Measurements from ENCODE around the gene C11orf42. TPM values are rescaled to one million over a fixed set of nuclear protein-coding genes. Genes with fewer than 3 reads are reported as not detected.

The C11orf42 gene, protein sequence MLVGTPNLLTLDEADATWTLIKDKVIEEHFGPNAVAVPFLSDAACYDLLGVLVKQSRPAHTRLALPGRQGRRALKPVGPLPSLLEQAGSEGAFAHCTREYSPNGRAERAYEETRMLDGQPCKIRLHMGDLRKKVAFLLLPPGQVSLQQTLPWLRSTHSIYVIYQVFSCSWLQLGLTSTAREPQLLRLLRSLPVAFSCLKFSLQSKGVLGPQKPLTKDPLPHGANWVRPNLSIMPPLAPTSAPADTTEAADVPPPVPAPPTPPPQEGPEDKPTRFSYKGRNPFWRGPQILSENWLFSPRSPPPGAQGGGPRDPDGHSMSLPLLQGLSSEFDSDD
- total RNA-seq (2014; rRNA removed; shearing (Covaris generic)) = not detected in 2 replicates

DNA sequence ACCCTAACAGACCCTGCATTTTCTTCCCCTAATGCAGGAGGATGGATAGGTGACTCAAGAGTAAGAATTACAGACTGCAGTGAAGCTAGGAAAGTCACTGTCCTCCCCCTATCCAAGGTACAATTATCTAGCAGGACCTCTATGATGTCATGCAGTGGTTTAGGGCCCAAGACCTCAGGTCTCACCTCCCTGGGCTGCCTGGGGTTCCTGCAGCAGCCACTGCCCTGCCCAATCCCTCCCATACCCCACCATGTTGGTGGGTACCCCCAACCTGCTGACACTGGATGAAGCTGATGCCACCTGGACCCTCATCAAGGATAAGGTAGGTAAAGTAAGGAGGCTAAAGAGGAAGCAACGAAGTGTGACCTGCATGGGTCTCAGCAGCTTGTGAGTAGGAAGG is at the start of gene C11orf42:
TSS of gene C11orf42 (plus strand) at position 192 of the 400 bp plus-strand sequence. CDS start at position 251, 59 bp downstream.
- no peaks in the 10 kb centered on the region for H3K27me3 ChIP-seq (replicated peaks)
- no peaks in the 10 kb centered on the region for H3K9me3 ChIP-seq (replicated peaks)
- DNase-seq (ENCODE audit: low read depth in 1 of 2, low spot score in 2 of 2) = no peak
- no peaks in the 10 kb centered on the region for H3K36me3 ChIP-seq
- no peak within 1 kb of the TSS for H3K4me3 ChIP-seq
- H3K27ac ChIP-seq = no peak within 1 kb of the TSS
- H3K4me1 ChIP-seq (replicated peaks) = no peaks in the 10 kb centered on the region

DNA sequence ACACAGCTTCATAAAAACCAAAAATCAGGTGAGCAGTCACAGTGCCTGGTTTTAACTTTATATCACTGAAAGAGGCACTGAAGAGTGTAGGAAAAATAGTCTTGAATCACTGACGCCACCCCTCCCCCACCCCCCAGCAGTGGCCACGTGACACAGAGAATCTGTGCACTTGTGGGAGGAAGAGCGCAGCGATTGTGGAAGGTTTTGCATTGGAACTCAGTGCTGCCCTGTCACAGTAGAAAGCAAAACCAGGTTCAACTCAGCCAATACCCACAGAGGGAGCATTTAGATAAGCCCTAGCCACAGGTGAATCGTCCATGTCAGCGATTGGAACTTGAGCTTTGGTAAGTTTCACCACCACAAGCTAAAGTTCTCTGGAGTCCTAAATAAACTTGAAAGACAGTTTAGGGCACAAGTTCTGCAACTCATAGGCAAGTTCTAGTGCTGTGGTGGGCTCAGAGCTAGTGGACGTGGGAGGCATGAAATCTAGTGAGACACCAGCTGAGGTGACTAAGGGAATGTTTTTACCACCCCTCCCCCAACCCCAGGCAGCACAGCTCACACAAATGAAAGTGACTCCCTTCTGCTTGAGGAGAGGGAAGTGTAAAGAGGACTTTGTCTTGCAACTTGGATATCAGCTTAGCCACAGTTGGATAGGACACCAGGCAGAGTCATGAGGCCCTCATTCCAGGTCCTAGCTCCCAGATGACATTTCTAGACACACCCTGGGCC is 48.6 kb upstream of the C11orf42 start:
- Histone ChIP-seq H3K4me1 (replicated peaks) (no peaks in the 10 kb centered on the region), H3K27ac (no peak overlapping the region), H3K9me3 (replicated peaks) (no peaks in the 10 kb centered on the region), H3K36me3 (no peaks in the 10 kb centered on the region), H3K4me3 (no peak overlapping the region), H3K27me3 (replicated peaks) (no peaks in the 10 kb centered on the region)
- DNase-seq (ENCODE audit: low read depth in 1 of 2, low spot score in 2 of 2) = no peak

DNA sequence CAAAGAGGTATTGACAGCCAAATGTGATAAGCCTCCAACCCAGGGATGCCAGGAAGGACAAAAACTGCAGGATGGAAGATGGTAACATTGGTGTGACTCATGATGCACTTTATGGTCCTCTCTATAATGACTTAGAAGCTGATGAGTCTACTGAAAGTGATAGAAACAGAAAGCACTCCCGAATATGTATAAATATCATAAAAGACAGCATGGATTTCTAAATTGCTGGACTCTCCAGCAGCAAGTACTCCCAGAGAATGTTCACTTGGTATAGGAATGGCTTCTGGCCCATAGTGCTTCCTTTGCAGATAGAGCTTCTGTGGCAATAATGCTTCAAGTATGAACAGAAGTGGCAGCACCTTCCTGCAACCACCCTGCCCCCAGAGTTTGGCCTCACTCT is 35.1 kb upstream of the C11orf42 start, which contains the start of gene OR52B2:
TSS of gene OR52B2 (minus strand) at position 101 of the 400 bp plus-strand sequence. CDS start at position 101, 0 bp downstream.
- DNase-seq (ENCODE audit: low read depth in 1 of 2, low spot score in 2 of 2) = no peak
- H3K27me3 ChIP-seq (replicated peaks) = no peaks in the 10 kb centered on the region
- H3K4me1 ChIP-seq (replicated peaks) = no peaks in the 10 kb centered on the region

DNA sequence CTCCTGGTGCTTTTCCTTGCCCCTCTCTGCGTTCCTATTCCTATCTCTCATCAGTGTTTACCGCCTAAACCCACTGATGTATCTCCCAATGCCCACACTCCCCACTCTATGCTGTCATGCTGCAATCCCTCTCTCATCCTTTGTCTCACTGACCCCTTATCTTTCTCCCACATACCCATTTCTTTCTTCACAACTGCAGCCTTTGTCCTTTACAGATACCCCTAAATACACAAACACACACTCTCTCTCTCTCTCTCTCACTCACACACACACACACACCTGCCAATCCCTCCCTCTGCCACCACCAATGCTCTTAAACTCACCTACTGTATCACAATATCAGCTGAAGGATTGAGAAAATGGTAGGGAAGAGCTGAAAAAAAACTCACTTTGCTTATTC is 29.9 kb upstream of the C11orf42 start:
- Histone ChIP-seq H3K27ac (no peak overlapping the region), H3K27me3 (replicated peaks) (no peaks in the 10 kb centered on the region), H3K36me3 (no peaks in the 10 kb centered on the region), H3K9me3 (replicated peaks) (no peaks in the 10 kb centered on the region), H3K4me1 (replicated peaks) (no peaks in the 10 kb centered on the region), H3K4me3 (no peak overlapping the region)
- no peak for DNase-seq (ENCODE audit: low read depth in 1 of 2, low spot score in 2 of 2)

More for the DNA sequence above, 35.1 kb upstream of the C11orf42 start, which contains the start of gene OR52B2:
- Histone ChIP-seq H3K27ac (no peak within 1 kb of the TSS), H3K9me3 (replicated peaks) (no peaks in the 10 kb centered on the region), H3K4me3 (no peak within 1 kb of the TSS), H3K36me3 (no peaks in the 10 kb centered on the region)

DNA sequence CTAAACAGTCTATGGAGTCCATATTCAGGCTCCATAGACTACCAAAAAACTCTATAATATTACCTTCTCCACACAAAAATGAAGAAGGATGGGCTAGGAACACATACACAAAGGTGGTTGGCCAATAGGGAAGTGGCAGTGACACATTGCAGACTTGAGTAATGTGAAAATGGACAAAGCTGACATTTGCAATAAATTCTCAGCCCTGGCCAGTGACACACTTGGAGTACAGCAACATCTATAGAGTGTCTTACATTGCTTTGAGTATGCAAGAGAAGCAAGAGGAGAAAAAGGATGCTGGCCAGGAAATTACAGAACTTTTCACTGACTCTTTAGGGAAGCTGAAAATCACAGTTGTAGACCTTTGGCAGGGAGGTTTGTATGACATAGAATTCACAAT is 13.6 kb upstream of the C11orf42 start:
- H3K9me3 ChIP-seq (replicated peaks) = no peaks in the 10 kb centered on the region
- DNase-seq (ENCODE audit: low read depth in 1 of 2, low spot score in 2 of 2) = no peak
- no peaks in the 10 kb centered on the region for H3K27me3 ChIP-seq (replicated peaks)
- no peak overlapping the region for H3K4me3 ChIP-seq
- H3K4me1 ChIP-seq (replicated peaks) = no peaks in the 10 kb centered on the region
- H3K27ac ChIP-seq = no peak overlapping the region
- no peaks in the 10 kb centered on the region for H3K36me3 ChIP-seq

DNA sequence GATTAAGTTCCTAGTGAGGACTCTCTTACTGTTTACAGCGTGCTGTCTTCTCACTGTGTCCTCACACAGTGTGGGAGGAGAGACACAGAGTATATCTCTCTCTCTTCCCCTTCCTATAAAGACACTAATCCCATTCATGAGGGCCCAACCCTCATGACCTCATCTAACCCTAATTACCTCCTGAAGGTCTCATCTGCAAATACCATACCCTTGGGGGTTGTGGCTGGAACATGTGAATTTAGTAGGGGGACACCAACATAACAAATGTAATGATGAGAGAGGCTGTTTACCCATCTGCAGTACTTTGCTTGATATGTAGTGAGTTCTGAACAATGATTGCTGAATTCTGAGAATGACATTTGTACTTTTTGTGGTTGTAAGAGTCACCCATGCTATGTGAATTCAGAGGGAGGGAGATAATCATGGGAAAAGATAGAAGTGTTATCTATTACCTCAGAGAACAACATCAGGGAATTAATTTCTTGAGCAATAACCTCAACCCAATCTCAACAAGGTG is 11.2 kb upstream of the C11orf42 start:
- Histone ChIP-seq H3K27me3 (replicated peaks) (no peaks in the 10 kb centered on the region), H3K9me3 (replicated peaks) (no peaks in the 10 kb centered on the region), H3K27ac (no peak overlapping the region), H3K4me1 (replicated peaks) (no peaks in the 10 kb centered on the region), H3K36me3 (no peaks in the 10 kb centered on the region), H3K4me3 (no peak overlapping the region)
- DNase-seq (ENCODE audit: low read depth in 1 of 2, low spot score in 2 of 2) = no peak

DNA sequence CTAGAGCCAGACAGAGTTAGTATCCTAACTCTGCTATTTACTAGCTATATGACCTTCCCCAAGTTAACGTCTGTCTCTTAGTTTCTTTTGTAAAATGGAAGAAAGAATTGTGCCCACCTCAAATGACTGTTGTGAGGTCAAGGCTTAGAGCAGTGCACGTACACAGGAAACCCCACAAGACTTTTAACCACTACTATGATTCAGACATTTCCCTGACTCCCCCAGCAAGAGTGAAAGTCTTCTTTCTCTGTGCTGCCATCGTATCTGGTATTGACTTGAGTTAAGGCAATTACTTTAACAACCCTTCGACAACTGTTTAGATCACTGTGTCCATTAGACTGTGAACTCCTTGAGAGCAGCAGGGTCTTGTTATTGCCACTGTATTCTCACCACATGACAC is 9.0 kb upstream of the C11orf42 start:
- no peak overlapping the region for H3K4me3 ChIP-seq
- no peaks in the 10 kb centered on the region for H3K9me3 ChIP-seq (replicated peaks)
- H3K36me3 ChIP-seq = no peaks in the 10 kb centered on the region
- no peaks in the 10 kb centered on the region for H3K27me3 ChIP-seq (replicated peaks)
- no peaks in the 10 kb centered on the region for H3K4me1 ChIP-seq (replicated peaks)
- DNase-seq (ENCODE audit: low read depth in 1 of 2, low spot score in 2 of 2) = no peak
- no peak overlapping the region for H3K27ac ChIP-seq

DNA sequence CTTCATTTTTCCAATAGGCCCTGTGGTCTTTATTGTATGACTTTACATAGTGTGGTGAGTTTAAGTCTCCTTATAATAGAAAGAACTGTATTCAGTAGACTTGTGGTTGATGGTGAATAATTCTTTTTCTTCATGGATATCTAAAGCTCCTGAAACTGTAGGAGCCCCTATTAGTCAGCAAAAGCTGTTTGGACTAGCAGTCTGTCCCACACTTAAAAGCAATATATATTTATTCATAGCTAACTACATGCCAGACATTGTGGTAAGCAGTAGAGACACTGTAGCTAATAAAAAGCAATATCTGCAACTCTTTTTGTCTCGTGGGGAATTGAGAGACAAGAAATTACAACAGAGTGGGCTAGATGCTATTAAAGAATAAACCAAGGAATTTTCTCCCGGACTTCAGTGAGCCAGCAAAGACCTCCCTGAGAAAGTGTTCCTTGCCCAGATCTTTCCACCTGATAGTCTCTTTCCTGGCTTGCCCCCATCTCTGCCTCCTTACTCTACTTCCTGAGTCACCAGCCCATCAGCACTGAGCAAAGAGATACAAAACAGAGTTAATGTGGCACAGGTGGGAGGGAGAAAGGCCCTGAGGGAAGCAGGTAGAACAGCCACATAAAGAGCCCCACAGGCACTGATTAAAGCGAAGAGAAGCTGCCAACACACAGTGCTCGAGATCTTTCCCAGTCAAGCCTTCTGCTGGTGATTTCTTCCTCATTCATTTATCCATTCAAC is 7.7 kb upstream of the C11orf42 start:
- H3K27ac ChIP-seq = no peak overlapping the region
- no peaks in the 10 kb centered on the region for H3K4me1 ChIP-seq (replicated peaks)
- H3K4me3 ChIP-seq = no peak overlapping the region
- no peaks in the 10 kb centered on the region for H3K27me3 ChIP-seq (replicated peaks)
- no peaks in the 10 kb centered on the region for H3K9me3 ChIP-seq (replicated peaks)
- DNase-seq (ENCODE audit: low read depth in 1 of 2, low spot score in 2 of 2) = no peak
- H3K36me3 ChIP-seq = no peaks in the 10 kb centered on the region

DNA sequence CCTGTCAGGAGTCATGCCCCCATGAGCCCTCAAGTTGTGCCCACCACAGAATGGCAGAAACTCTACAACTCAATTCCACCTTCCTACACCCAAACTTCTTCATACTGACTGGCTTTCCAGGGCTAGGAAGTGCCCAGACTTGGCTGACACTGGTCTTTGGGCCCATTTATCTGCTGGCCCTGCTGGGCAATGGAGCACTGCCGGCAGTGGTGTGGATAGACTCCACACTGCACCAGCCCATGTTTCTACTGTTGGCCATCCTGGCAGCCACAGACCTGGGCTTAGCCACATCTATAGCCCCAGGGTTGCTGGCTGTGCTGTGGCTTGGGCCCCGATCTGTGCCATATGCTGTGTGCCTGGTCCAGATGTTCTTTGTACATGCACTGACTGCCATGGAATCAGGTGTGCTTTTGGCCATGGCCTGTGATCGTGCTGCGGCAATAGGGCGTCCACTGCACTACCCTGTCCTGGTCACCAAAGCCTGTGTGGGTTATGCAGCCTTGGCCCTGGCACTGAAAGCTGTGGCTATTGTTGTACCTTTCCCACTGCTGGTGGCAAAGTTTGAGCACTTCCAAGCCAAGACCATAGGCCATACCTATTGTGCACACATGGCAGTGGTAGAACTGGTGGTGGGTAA is 6.1 kb upstream of the C11orf42 start, which contains the start of gene OR52W1:
TSS of gene OR52W1 (plus strand) at position 51 of the 637 bp plus-strand sequence. CDS start at position 51, 0 bp downstream.
- DNase-seq (ENCODE audit: low read depth in 1 of 2, low spot score in 2 of 2) = no peak
- H3K27ac ChIP-seq = no peak within 1 kb of the TSS

DNA sequence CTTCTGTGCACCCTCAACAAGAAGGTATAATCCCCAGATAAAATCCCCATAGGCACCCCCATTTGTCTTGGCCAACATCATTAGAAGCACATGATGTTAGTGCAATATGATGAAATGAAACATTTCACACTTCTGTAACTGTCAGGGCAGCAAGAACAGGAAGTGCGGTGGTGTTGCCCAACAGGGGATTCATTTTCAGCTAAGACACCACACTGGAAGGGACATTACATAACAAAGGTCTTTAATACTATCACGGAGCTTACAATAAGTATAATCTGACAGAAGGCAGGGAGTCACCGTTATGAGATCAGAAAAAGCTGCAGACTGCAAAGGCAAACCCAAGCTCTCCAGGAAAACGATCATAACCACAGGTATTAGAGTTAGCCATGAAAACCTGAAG is 4.4 kb upstream of the C11orf42 start:
- DNase-seq (ENCODE audit: low read depth in 1 of 2, low spot score in 2 of 2) = no peak

More for the DNA sequence above, 6.1 kb upstream of the C11orf42 start, which contains the start of gene OR52W1:
- no peaks in the 10 kb centered on the region for H3K9me3 ChIP-seq (replicated peaks)
- H3K36me3 ChIP-seq = no peaks in the 10 kb centered on the region
- H3K4me1 ChIP-seq (replicated peaks) = no peaks in the 10 kb centered on the region
- no peak within 1 kb of the TSS for H3K4me3 ChIP-seq
- no peaks in the 10 kb centered on the region for H3K27me3 ChIP-seq (replicated peaks)

DNA sequence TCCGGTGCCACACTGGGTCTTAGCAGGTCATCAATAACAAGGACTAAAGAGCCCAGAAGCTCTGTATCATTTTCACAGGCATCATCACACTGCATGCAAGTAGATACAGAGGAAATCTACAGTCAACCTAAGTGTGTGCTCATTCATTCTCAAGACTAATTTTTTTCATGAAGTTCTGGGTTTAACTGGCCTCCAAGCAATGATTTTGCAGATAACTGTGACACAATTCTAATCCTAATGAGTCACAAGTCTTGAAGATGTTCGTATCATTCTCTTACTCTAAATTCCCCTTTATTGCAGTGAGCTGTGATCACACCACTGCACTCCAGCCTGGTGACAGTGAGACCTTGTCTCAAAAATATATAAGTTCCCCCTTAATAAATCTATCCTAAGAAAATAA is 3.9 kb upstream of the C11orf42 start:
- no peak for DNase-seq (ENCODE audit: low read depth in 1 of 2, low spot score in 2 of 2)

More for the DNA sequence above, 4.4 kb upstream of the C11orf42 start:
- no peak overlapping the region for H3K27ac ChIP-seq
- H3K4me3 ChIP-seq = no peak overlapping the region
- no peaks in the 10 kb centered on the region for H3K27me3 ChIP-seq (replicated peaks)
- H3K36me3 ChIP-seq = no peaks in the 10 kb centered on the region
- H3K4me1 ChIP-seq (replicated peaks) = no peaks in the 10 kb centered on the region
- H3K9me3 ChIP-seq (replicated peaks) = no peaks in the 10 kb centered on the region

DNA sequence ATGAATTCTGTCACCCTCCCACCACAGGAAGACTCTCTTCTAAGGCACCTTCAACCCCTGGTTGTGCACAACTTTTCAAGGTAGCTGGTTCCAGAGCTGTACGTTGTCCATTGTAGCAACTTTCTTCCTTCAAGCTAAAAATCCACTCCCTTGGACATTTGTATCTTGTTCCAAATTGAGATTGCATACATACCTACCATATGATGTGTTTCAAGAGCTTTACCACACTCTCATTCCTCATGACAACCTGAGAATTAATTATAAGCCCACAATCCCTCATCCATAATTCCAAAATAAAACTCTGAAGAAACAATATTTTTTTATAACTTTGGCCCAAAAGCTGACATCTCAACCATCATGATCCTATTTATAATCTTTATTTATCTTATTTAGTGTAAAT is 3.3 kb upstream of the C11orf42 start:
- no peak overlapping the region for H3K27ac ChIP-seq
- no peaks in the 10 kb centered on the region for H3K36me3 ChIP-seq
- H3K4me3 ChIP-seq = no peak overlapping the region
- H3K4me1 ChIP-seq (replicated peaks) = no peaks in the 10 kb centered on the region
- H3K9me3 ChIP-seq (replicated peaks) = no peaks in the 10 kb centered on the region
- no peaks in the 10 kb centered on the region for H3K27me3 ChIP-seq (replicated peaks)
- DNase-seq (ENCODE audit: low read depth in 1 of 2, low spot score in 2 of 2) = no peak

More for the DNA sequence above, 3.9 kb upstream of the C11orf42 start:
- H3K27ac ChIP-seq = no peak overlapping the region
- H3K27me3 ChIP-seq (replicated peaks) = no peaks in the 10 kb centered on the region
- H3K9me3 ChIP-seq (replicated peaks) = no peaks in the 10 kb centered on the region
- no peaks in the 10 kb centered on the region for H3K4me1 ChIP-seq (replicated peaks)
- H3K4me3 ChIP-seq = no peak overlapping the region
- H3K36me3 ChIP-seq = no peaks in the 10 kb centered on the region

DNA sequence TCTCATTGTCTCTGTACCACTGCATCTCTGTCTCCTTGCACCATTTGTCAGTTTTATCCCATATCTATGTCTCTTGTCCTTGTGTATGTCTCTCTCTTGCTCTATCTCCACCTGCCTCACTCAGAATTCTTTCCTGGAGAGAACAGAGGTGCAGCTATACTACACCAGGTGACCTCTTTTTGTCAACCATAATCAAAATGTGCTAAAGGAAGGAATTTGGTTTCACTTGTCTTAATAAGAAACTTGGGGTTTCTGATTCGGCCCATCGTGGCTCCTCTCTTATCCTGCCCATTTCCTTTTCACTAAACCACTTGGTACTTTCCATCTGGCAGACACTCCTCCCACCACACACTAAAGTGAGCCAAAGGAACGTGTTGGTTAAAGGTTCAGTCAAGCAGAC is 2.0 kb upstream of the C11orf42 start:
- Histone ChIP-seq H3K36me3 (no peaks in the 10 kb centered on the region), H3K9me3 (replicated peaks) (no peaks in the 10 kb centered on the region), H3K4me3 (no peak overlapping the region), H3K27me3 (replicated peaks) (no peaks in the 10 kb centered on the region), H3K27ac (no peak overlapping the region), H3K4me1 (replicated peaks) (no peaks in the 10 kb centered on the region)
- DNase-seq (ENCODE audit: low read depth in 1 of 2, low spot score in 2 of 2) = no peak
